AG09319 (cell line): ENCODE data around the gene MON1B.

Experiments used
- DNase-seq: peaks from one replicate; pipeline ENCODE4 v3.0.0-alpha.2; 2010; ENCODE audit warnings: low read depth; ENCODE audit errors: extremely low read depth
- CTCF ChIP-seq: IDR thresholded peaks from 2 replicates; pipeline ENCODE4 v1.5.1; 2011; ENCODE audit warnings: low read depth, mild to moderate bottlenecking, inconsistent platforms, low read length, moderate library complexity

Gene MON1B

DNA sequence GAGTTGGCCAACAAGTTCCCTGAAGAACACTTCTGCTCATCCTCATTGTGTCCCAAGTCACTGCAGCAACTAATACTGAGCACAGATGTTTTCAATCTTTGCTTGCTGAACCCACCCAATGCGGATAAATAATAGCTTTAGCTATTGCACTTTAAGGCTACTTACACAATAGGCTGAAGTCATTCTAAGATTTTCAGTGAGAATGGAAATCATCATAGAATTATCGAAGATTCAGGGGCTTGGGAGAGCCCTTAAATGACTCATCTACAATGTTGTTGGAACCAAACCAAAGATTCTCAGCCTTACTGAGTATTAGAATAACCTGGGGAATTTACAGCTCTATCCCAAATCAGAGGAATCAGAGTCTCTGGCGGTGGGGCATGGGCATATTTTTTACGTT is 59.4 kb downstream of the MON1B start:
- no peak for TF ChIP-seq CTCF
- no peak for DNase-seq
